ENCODE results near the gene POU6F2.

Gene POU6F2

GRCh38 chr7:39304178-39304577, 326.5 kb downstream of the POU6F2 start:
- no peak for DNase-seq (ENCODE audit: low read depth in 2 of 2)

- no peak for DNase-seq (ENCODE audit: low read depth in 2 of 2)
These were observed 327.1 kb downstream of the POU6F2 start for GRCh38 chr7:39304668-39305405.

- DNase-seq (ENCODE audit: low read depth in 2 of 2): peak; percentile 62 to 67
These were observed 328.4 kb downstream of the POU6F2 start for GRCh38 chr7:39306016-39306570.

- no peak for DNase-seq (ENCODE audit: low read depth in 2 of 2)
These were observed 333.0 kb downstream of the POU6F2 start for GRCh38 chr7:39310699-39311098.

- no peak for DNase-seq (ENCODE audit: low read depth in 2 of 2)
These were observed 334.7 kb downstream of the POU6F2 start for GRCh38 chr7:39312254-39312989.

- DNase-seq (ENCODE audit: low read depth in 2 of 2): no peak
These were observed 335.7 kb downstream of the POU6F2 start for GRCh38 chr7:39313376-39313775.

- no peak for DNase-seq (ENCODE audit: low read depth in 2 of 2)
These were observed 336.3 kb downstream of the POU6F2 start for GRCh38 chr7:39313974-39314373.

- no peak for DNase-seq (ENCODE audit: low read depth in 2 of 2)
These were observed 339.4 kb downstream of the POU6F2 start for GRCh38 chr7:39317107-39317506.

- no peak for DNase-seq (ENCODE audit: low read depth in 2 of 2)
These were observed 340.2 kb downstream of the POU6F2 start for GRCh38 chr7:39317896-39318295.

GRCh38 chr7:39321245-39321644, 343.5 kb downstream of the POU6F2 start:
- no peak for DNase-seq (ENCODE audit: low read depth in 2 of 2)

GRCh38 chr7:39321909-39322498, 344.3 kb downstream of the POU6F2 start:
- DNase-seq (ENCODE audit: low read depth in 2 of 2): no peak

GRCh38 chr7:39324139-39324760, 346.5 kb downstream of the POU6F2 start:
- no peak for DNase-seq (ENCODE audit: low read depth in 2 of 2)

- peak; percentile 17 to 18 for DNase-seq (ENCODE audit: low read depth in 2 of 2)
These were observed 353.9 kb downstream of the POU6F2 start for GRCh38 chr7:39331607-39332006.

GRCh38 chr7:39332142-39332541, 354.4 kb downstream of the POU6F2 start:
- DNase-seq (ENCODE audit: low read depth in 2 of 2): peak in 1 of 2 experiments; percentile 9

GRCh38 chr7:39333701-39334100, 356.0 kb downstream of the POU6F2 start:
- no peak for DNase-seq (ENCODE audit: low read depth in 2 of 2)

GRCh38 chr7:39336442-39336841, 358.7 kb downstream of the POU6F2 start:
- DNase-seq (ENCODE audit: low read depth in 2 of 2): peak; percentile 4 to 5

GRCh38 chr7:39338716-39339115, 361.0 kb downstream of the POU6F2 start:
- no peak for DNase-seq (ENCODE audit: low read depth in 2 of 2)

- no peak for DNase-seq (ENCODE audit: low read depth in 2 of 2)
These were observed 361.9 kb downstream of the POU6F2 start for GRCh38 chr7:39339591-39339990.

GRCh38 chr7:39341083-39341482, 363.4 kb downstream of the POU6F2 start:
- no peak for DNase-seq (ENCODE audit: low read depth in 2 of 2)

- no peak for DNase-seq (ENCODE audit: low read depth in 2 of 2)
These were observed 365.1 kb downstream of the POU6F2 start for GRCh38 chr7:39342763-39343162.

- DNase-seq (ENCODE audit: low read depth in 2 of 2): no peak
These were observed 371.9 kb downstream of the POU6F2 start for GRCh38 chr7:39349452-39350123.
